ENCODE results near the gene FBXL20.

DNA sequence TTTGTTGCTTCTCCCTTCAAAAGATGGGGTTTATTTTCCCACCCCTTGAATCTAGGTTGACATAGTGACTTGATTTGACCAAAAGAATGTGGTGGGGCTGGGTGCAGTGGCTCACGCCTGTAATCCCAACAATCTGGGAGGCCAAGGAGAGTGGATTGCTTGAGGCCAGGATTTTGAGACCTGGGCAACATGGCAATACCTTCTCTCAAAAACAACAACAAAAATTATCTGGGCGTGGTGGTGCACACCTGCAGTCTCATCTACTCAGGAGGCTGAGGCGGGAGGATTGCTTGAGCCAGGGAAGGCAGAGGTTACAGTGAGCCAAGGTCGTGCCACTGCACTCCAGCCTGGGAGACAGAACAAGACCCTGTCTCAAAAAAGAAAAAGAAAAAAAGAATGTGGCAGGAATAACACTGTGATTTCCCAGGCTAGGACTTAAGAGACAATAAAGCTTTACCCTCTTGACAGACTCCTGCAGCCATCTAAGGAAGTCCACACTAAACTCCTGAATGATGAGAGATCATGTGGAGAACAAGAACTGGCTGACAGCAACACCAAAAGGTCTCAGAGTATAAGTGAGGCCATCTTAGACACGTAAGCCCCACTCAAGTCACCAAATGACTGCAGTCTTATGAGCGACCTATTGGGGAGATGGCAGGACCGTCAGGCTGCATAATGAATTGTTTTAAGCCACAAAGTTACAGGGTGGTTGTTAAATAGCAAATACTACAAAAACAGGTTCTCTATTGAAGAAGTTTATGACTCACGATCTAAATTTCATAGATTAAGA, 37.0 kb downstream of the FBXL20 start:
- no peak for TF ChIP-seq POLR2AphosphoS5 (IDR thresholded peaks at IDR 0.05)
- TF ChIP-seq POLR2A (IDR thresholded peaks at IDR 0.05): no peak

Measured in breast epithelium (tissue), 3 donors.